ENCODE results near the gene KCNH5. TPM values are rescaled to one million over a fixed set of nuclear protein-coding genes. Genes with fewer than 3 reads are reported as not detected.

Gene KCNH5
- total and polyA plus RNA-seq, 9 of the 15 experiments (the other 6 are each of a cell fraction or from before 2014, with no cell fraction given) = 1.1 to 2.4 (median 1.4) TPM

DNA sequence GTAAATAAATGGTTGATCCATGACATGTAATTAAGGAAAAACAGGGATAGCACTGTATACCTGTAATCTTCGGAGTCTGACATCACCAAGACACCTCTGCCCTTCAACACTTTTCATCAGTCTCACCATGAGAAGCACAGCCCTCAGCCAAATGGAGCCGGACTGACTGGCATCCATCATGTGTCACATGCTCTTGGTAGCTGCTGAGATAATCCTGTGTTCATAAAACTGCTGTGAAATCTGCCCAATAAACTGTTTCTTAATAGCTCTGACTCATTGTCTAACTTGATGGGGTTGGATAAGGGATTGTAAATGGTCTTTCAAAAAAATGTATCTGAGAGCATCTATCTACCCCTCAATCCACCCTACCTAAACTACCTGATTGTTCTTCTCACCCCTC, 33.6 kb downstream of the KCNH5 start:
- ATAC-seq (no peak), DNase-seq (ENCODE audit: extremely low read depth in 1 of 4, low spot score in 3 of 4) (no peak), FAIRE-seq (no peak)
- Histone ChIP-seq H3K36me3 (ENCODE audit: control insufficient read depth, insufficient read depth, low read length) (no peaks in the 10 kb centered on the region), H3K4me1 (replicated peaks in 1 of 2; ENCODE audit: control insufficient read depth in 2 of 2, insufficient read depth in 2 of 2, low read length in 2 of 2) (no peaks in the 10 kb centered on the region), H3K4me3 (no peak overlapping the region), H3K9me3 (replicated peaks; ENCODE audit: control insufficient read depth, insufficient read depth, low read depth, low read length) (no peaks in the 10 kb centered on the region), H3K4me2 (ENCODE audit: insufficient read depth, low read length) (no peak overlapping the region), H3K79me2 (ENCODE audit: control insufficient read depth, insufficient read depth, low read length) (no peaks in the 10 kb centered on the region), H3K9ac (ENCODE audit: insufficient read depth in 1 of 2, low read depth in 2 of 2, low read length in 2 of 2) (no peak overlapping the region), H3K9me1 (ENCODE audit: control insufficient read depth, insufficient read depth, low read length) (no peaks in the 10 kb centered on the region), H4K20me1 (replicated peaks; ENCODE audit: control insufficient read depth, insufficient read depth, low read length) (no peaks in the 10 kb centered on the region), H2AFZ (ENCODE audit: low read depth, low read length) (no peak overlapping the region), H3K27ac (ENCODE audit: extremely low read depth, low read depth, low read length) (no peak overlapping the region), H3K27me3 (ENCODE audit: control insufficient read depth in 2 of 2, insufficient read depth in 2 of 2, low read length in 2 of 2) (no peaks in the 10 kb centered on the region)
- in situ Hi-C loops (cut with MboI) = no loop called here
- ChIA-PET POLR2A (no interaction called here), CTCF (ENCODE audit: low intra/inter-chr PET ratio) (no interaction called here)
- intact Hi-C loops (cut with micrococcal nuclease) = no loop called here
- no TSS peak for BruUV-seq (replicated peaks)
- TF ChIP-seq GABPA (tag; conservative IDR thresholded peaks at IDR 0.05; ENCODE audit: low read depth) (no peak), SMARCC2 (IDR thresholded peaks at IDR 0.05; ENCODE audit: low read depth) (no peak), LEF1 (IDR thresholded peaks at IDR 0.05) (no peak), TOE1 (IDR thresholded peaks at IDR 0.05; ENCODE audit: borderline replicate concordance) (no peak), TOE1 (CRISPR knock-in tag; IDR thresholded peaks at IDR 0.05; ENCODE audit: borderline replicate concordance, low read depth) (no peak), ZNF140 (CRISPR knock-in tag; IDR thresholded peaks at IDR 0.05) (no peak), ZSCAN29 (IDR thresholded peaks at IDR 0.05) (no peak), ZNF584 (CRISPR knock-in tag; IDR thresholded peaks at IDR 0.05; ENCODE audit: low read depth) (no peak), SMAD3 (CRISPR knock-in tag; conservative IDR thresholded peaks at IDR 0.05) (no peak), ZNF274 (IDR thresholded peaks at IDR 0.05; ENCODE audit: borderline replicate concordance, low read depth, low read length) (no peak), PCBP2 (IDR thresholded peaks at IDR 0.05; ENCODE audit: low read depth, low read length, poor library complexity, severe bottlenecking) (no peak), FOXA3 (CRISPR knock-in tag; conservative IDR thresholded peaks at IDR 0.05 in 1 of 2, IDR thresholded peaks at IDR 0.05 in 1 of 2) (no peak), DPF2 (IDR thresholded peaks at IDR 0.05) (no peak), SUPT5H (IDR thresholded peaks at IDR 0.05) (no peak), RCOR1 (IDR thresholded peaks at IDR 0.05; ENCODE audit: borderline replicate concordance in 1 of 2, low read depth in 2 of 2, low read length in 2 of 2) (no peak), LCOR (CRISPR knock-in tag; IDR thresholded peaks at IDR 0.05) (no peak), ZNF444 (CRISPR knock-in tag; IDR thresholded peaks at IDR 0.05) (no peak), ZNF324 (CRISPR knock-in tag; IDR thresholded peaks at IDR 0.05) (no peak), RBM25 (IDR thresholded peaks at IDR 0.05; ENCODE audit: low read depth, low read length, severe bottlenecking) (no peak)
- TF ChIP-seq, protein P1, sequence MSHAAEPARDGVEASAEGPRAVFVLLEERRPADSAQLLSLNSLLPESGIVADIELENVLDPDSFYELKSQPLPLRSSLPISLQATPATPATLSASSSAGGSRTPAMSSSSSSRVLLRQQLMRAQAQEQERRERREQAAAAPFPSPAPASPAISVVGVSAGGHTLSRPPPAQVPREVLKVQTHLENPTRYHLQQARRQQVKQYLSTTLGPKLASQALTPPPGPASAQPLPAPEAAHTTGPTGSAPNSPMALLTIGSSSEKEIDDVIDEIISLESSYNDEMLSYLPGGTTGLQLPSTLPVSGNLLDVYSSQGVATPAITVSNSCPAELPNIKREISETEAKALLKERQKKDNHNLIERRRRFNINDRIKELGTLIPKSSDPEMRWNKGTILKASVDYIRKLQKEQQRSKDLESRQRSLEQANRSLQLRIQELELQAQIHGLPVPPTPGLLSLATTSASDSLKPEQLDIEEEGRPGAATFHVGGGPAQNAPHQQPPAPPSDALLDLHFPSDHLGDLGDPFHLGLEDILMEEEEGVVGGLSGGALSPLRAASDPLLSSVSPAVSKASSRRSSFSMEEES (CRISPR knock-in tag; IDR thresholded peaks at IDR 0.05) = no peak
- TF ChIP-seq, protein P2, sequence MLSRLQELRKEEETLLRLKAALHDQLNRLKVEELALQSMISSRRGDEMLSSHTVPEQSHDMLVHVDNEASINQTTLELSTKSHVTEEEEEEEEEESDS (CRISPR knock-in tag; IDR thresholded peaks at IDR 0.05) = no peak
- WGBS (ENCODE audit: insufficient coverage, low coverage, missing lambda C conversion rate) = 11% methylated on average over 2 of the region's 2 CpGs
